Measurements from ENCODE around the gene CD109. TPM values are rescaled to one million over a fixed set of nuclear protein-coding genes. Genes with fewer than 3 reads are reported as not detected.

Gene CD109
- total RNA-seq, 4 donors from 2014 or later = 2.2 to 6.2 (median 4.3) TPM

DNA sequence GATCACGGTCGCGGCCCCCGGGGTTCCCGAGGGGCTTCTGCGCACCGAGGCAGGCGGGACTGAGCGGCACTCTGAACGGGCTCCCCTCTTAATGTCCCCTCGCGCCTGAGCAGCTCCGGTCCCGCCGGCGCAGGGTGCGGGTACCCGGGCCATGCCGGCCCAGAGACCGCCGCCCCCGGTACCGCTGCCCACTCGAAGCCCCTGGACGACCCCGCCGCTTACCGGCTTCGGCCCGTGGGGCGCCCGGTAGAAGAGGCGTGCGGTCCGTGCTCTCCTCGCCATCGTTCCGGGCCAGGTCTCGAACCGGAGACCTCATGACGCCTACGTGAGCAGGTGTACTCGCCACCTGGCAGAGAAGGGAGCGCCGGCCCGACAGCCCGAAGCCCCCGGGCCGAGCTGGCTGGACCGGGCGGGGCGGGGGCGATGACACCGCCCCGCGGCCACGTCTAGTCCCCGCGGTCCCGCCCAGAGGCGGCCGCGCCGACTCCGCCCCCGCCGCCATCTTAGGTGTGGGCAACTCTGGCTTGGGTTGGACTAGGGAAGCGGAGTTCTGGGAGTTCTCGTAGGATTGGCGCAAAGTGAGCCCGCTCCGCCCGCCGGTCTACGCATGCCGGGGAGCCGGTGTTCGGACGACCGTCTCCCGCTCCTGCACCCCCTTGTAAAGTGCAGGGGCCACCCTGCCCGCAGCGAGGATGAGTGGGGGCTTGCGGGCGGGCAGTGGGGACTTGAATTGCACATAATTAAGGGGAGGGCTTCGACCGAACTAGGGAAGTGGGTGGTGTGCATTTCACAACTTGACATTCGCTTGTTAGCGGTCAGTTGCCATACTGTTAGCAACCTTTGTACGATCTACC lies 42.2 kb upstream of the CD109 start, which contains the start of gene SLC17A5:
Gene SLC17A5 (minus strand): TSS at position 422 of the 854 bp plus-strand sequence. CDS start 106 bp downstream, at position 316.
- peaks cover 20 to 38% of the 10 kb centered on the region in 2 donors for H3K4me1 ChIP-seq

DNA sequence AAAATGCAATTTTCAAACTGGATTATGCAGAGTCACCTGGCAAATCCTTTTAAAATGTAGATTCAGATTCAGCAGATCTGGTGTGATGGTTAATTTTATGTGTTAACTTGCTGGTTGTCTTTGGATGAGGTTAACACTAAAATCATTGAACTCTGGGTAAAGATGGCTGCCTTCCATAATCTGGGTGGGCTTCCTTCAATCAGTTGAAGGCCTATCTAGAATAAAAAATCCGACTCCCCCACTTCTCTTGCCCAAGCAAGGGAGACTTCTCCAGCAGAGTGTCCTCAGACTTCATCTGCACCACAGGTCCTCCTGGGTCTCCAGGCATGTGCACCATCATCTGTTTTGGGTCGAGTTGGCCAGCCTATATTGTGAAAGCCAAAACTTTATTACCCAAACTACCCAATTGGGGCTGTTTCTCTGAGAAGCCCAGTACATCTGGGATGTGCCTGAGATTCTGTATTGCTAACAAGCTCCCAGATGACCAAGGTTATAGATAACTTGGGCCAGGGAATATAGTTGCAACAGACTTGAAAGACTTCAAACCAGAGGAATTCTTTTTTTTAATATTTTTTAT lies 40.6 kb upstream of the CD109 start:
- no peaks in the 10 kb centered on the region for H3K36me3 ChIP-seq
- H3K4me1 ChIP-seq = peaks cover 11 to 24% of the 10 kb centered on the region in 2 donors
- TF ChIP-seq, protein P1, sequence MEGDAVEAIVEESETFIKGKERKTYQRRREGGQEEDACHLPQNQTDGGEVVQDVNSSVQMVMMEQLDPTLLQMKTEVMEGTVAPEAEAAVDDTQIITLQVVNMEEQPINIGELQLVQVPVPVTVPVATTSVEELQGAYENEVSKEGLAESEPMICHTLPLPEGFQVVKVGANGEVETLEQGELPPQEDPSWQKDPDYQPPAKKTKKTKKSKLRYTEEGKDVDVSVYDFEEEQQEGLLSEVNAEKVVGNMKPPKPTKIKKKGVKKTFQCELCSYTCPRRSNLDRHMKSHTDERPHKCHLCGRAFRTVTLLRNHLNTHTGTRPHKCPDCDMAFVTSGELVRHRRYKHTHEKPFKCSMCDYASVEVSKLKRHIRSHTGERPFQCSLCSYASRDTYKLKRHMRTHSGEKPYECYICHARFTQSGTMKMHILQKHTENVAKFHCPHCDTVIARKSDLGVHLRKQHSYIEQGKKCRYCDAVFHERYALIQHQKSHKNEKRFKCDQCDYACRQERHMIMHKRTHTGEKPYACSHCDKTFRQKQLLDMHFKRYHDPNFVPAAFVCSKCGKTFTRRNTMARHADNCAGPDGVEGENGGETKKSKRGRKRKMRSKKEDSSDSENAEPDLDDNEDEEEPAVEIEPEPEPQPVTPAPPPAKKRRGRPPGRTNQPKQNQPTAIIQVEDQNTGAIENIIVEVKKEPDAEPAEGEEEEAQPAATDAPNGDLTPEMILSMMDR (IDR thresholded peaks at IDR 0.05) = no peak
- no peak for TF ChIP-seq POLR2A (IDR thresholded peaks at IDR 0.05)
- no peaks in the 10 kb centered on the region for H3K9me3 ChIP-seq
- no peaks in the 10 kb centered on the region for H3K27me3 ChIP-seq
- H3K27ac ChIP-seq = peak overlapping the region in 2 of 3 donors; percentile 98
- 94 to 96% methylated on average over 2 of the region's 2 CpGs for WGBS, 2 donors
- intact Hi-C loops (cut with DNase I) = no loop called here
- no peak overlapping the region for H3K4me3 ChIP-seq (replicated peaks in 1 of 3)
- no peak for DNase-seq

More for the DNA sequence above, 42.2 kb upstream of the CD109 start, which contains the start of gene SLC17A5:
- Histone ChIP-seq H3K27ac (peak within 1 kb of the TSS; percentile 92 to 98 (median 98)), H3K36me3 (no peaks in the 10 kb centered on the region), H3K4me3 (replicated peaks in 1 of 3) (peak within 1 kb of the TSS; percentile 98 to 99 (median 98)), H3K27me3 (no peaks in the 10 kb centered on the region), H3K9me3 (no peaks in the 10 kb centered on the region)
- peak; percentile 66 to 88 for TF ChIP-seq POLR2A (IDR thresholded peaks at IDR 0.05)
- TF ChIP-seq, protein P1 (IDR thresholded peaks at IDR 0.05) = no peak
- intact Hi-C loops (cut with DNase I) = loop anchor here (5.0 kb wide), 1 partner anchor 136 kb away; no protein-coding TSS in a partner anchor
- whole genome bisulfite sequencing, 2 donors = 1% methylated on average over 20 to 22 of the region's 90 CpGs
- peak; percentile 97 for DNase-seq

DNA sequence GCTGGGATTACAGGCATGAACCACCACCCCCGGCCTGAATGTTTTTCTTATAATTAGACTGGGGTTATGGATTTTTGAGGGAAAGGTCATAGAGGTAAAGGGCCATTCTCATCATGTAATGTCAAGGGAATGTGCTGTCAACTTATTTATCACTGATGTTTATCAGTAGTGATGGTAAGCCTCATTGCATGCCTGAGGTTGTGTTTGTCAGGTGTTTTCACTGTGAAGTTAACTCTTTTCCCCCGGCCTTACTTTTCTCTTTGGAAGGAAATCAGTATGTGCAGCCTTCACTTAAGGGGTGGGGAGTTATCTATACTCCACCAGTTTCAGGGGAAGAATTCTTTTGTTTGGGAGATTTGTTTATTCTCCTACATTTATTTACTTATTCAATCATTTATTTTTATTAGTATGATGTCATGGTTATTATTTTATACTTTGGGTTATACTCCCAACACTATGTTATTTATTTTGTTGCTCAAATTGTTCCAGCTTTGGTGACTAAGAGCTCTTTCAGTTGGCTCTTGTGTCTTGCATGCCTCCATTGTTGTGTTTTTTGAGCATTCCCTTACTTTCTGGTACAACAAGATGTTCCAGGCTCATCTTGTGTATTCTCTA lies 39.4 kb upstream of the CD109 start:
- no peak overlapping the region for H3K4me3 ChIP-seq (replicated peaks in 1 of 3)
- intact Hi-C loops (cut with DNase I) = no loop called here
- TF ChIP-seq, protein P1 (IDR thresholded peaks at IDR 0.05) = no peak
- no peak for TF ChIP-seq POLR2A (IDR thresholded peaks at IDR 0.05)
- H3K9me3 ChIP-seq = no peaks in the 10 kb centered on the region
- H3K27ac ChIP-seq = no peak overlapping the region
- DNase-seq = no peak
- H3K4me1 ChIP-seq = peaks cover 11 to 15% of the 10 kb centered on the region in 2 donors
- 88 to 89% methylated on average over 2 of the region's 2 CpGs for WGBS, 2 donors
- no peaks in the 10 kb centered on the region for H3K36me3 ChIP-seq
- no peaks in the 10 kb centered on the region for H3K27me3 ChIP-seq

DNA sequence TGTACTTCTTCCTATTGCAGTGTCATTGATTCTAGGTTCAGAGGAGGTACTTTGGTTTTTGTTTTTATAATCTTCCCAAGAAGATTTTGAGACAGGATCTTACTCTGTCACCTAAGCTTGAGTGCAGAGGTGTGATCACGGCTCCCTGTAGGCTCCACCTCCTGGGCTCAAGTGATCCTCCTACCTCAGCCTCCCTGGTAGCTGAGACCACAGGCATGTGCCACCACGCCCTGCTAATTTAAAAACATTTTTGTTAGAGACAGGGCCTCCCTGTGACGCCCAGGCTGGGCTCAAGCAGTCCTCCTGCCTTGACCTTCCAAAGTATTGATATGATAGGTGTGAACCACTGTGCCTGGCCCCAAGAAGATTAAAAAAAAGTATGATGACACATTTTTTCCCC lies 38.8 kb upstream of the CD109 start:
- no peak overlapping the region for H3K27ac ChIP-seq
- H3K36me3 ChIP-seq = no peaks in the 10 kb centered on the region
- no peak for DNase-seq
- intact Hi-C loops (cut with DNase I) = no loop called here
- TF ChIP-seq, protein P1 (IDR thresholded peaks at IDR 0.05) = no peak
- no peak for TF ChIP-seq POLR2A (IDR thresholded peaks at IDR 0.05)
- peaks cover 9 to 11% of the 10 kb centered on the region in 2 donors for H3K4me1 ChIP-seq
- H3K9me3 ChIP-seq = no peaks in the 10 kb centered on the region
- no peak overlapping the region for H3K4me3 ChIP-seq (replicated peaks in 1 of 3)
- no peaks in the 10 kb centered on the region for H3K27me3 ChIP-seq
- WGBS, 2 donors = 93 to 94% methylated on average over 3 of the region's 3 CpGs
